Mesendoderm (in vitro differentiated cells): ENCODE data around the gene APOBEC3A.
"Not testable (repeated sequence)": the region's sequence is repeated elsewhere in the genome, so short reads cannot be mapped to it uniquely, and the experiment has no call there.

ENCODE experiments used
- DNase-seq: peaks from one replicate; pipeline ENCODE4 v3.0.0; 2013
- H2AK5ac ChIP-seq: 2 replicates; pipeline ENCODE4 v1.6.1; 2013; ENCODE audit warnings: low read length, inconsistent platforms
- H2BK120ac ChIP-seq: 2 replicates; pipeline ENCODE4 v1.6.1; 2013; ENCODE audit warnings: low read depth, mild to moderate bottlenecking, low read length, moderate library complexity, mixed read lengths
- H2BK15ac ChIP-seq: replicated peaks from 2 replicates; pipeline ENCODE4 v1.6.1; 2013; ENCODE audit warnings: low read depth, mild to moderate bottlenecking, moderate library complexity
- H2BK5ac ChIP-seq: 2 replicates; pipeline ENCODE4 v1.6.1; 2013; ENCODE audit warnings: low read length, inconsistent platforms
- H3K18ac ChIP-seq: 2 replicates; pipeline ENCODE4 v1.6.1; 2013; ENCODE audit warnings: mild to moderate bottlenecking, low read length, mixed read lengths
- H3K23ac ChIP-seq: one replicate; pipeline ENCODE4 v1.6.1; 2013; ENCODE audit warnings: low read length
- H3K27ac ChIP-seq: 2 replicates; pipeline ENCODE4 v1.5.1; 2013; ENCODE audit warnings: low read depth, mild to moderate bottlenecking, inconsistent platforms, low read length, moderate library complexity
- H3K27me3 ChIP-seq: 2 replicates; pipeline ENCODE4 v1.6.1; 2013; ENCODE audit warnings: low read length, control low read depth, mild to moderate bottlenecking, inconsistent platforms; ENCODE audit not compliant: insufficient read depth, poor library complexity
- H3K36me3 ChIP-seq: 2 replicates; pipeline ENCODE4 v1.6.1; 2013; ENCODE audit warnings: low read length, inconsistent platforms; ENCODE audit not compliant: control insufficient read depth, insufficient read depth
- H3K4ac ChIP-seq: one replicate; pipeline ENCODE4 v1.6.1; 2013; ENCODE audit warnings: low read depth, mild to moderate bottlenecking, low read length, moderate library complexity
- H3K4me1 ChIP-seq: 2 replicates; pipeline ENCODE4 v1.6.1; 2013; ENCODE audit warnings: low read depth, low read length, inconsistent platforms; ENCODE audit not compliant: control insufficient read depth
- H3K4me2 ChIP-seq: 2 replicates; pipeline ENCODE4 v1.6.1; 2013; ENCODE audit warnings: low read length
- H3K4me3 ChIP-seq: 2 replicates; pipeline ENCODE4 v1.5.1; 2013; ENCODE audit warnings: mild to moderate bottlenecking, low read length
- H3K56ac ChIP-seq: one replicate; pipeline ENCODE4 v1.6.1; 2013; ENCODE audit warnings: low read length
- H3K79me1 ChIP-seq: 2 replicates; pipeline ENCODE4 v1.6.1; 2013; ENCODE audit warnings: low read length, inconsistent platforms
- H3K79me2 ChIP-seq: 2 replicates; pipeline ENCODE4 v1.6.1; 2013; ENCODE audit warnings: mild to moderate bottlenecking, low read length; ENCODE audit not compliant: control insufficient read depth, insufficient read depth
- H3K9ac ChIP-seq: 2 replicates; pipeline ENCODE4 v1.6.1; 2013; ENCODE audit warnings: low read length, inconsistent platforms
- H4K5ac ChIP-seq: one replicate; pipeline ENCODE4 v1.6.1; 2013; ENCODE audit warnings: low read length
- H4K8ac ChIP-seq: one replicate; pipeline ENCODE4 v1.6.1; 2013; ENCODE audit warnings: low read depth, mild to moderate bottlenecking, control low read depth, low read length, moderate library complexity
- WGBS: extraction: QIAGEN DNeasy Blood & Tissue Kit; methylation state at CpG from one replicate; pipeline ENCODE4 v1.1.7; 2013; ENCODE audit warnings: low lambda C conversion rate, missing lambda C conversion rate; ENCODE audit not compliant: insufficient coverage; ENCODE audit errors: extremely low coverage; 5-methylcytosine and 5-hydroxymethylcytosine counted together

APOBEC3A gene

GRCh38 chr22:39003165-39003638 lies 45.8 kb downstream of the APOBEC3A start:
- no peaks in the 10 kb centered on the region for H3K36me3 ChIP-seq
- H3K79me2 ChIP-seq = no peaks in the 10 kb centered on the region
- H2BK5ac ChIP-seq = peak overlapping the region; percentile 52
- H3K4ac ChIP-seq = peak overlapping the region; percentile 1
- no peaks in the 10 kb centered on the region for H3K79me1 ChIP-seq
- no peak overlapping the region for H3K4me2 ChIP-seq
- no CpG with 5 or more reads among the region's 7 CpGs for WGBS
- no peak overlapping the region for H2BK15ac ChIP-seq
- H4K8ac ChIP-seq = no peak overlapping the region
- H3K9ac ChIP-seq = peak overlapping the region; percentile 4
- no peaks in the 10 kb centered on the region for H3K4me1 ChIP-seq
- no peak overlapping the region for H3K23ac ChIP-seq
- no peak overlapping the region for H3K4me3 ChIP-seq
- H3K56ac ChIP-seq = peak overlapping the region; percentile 43
- H2BK120ac ChIP-seq = no peak overlapping the region
- no peak overlapping the region for H3K27ac ChIP-seq
- H4K5ac ChIP-seq = no peak overlapping the region
- no peak overlapping the region for H2AK5ac ChIP-seq
- DNase-seq = peak; percentile 93
- H3K27me3 ChIP-seq = no peaks in the 10 kb centered on the region
- peak overlapping the region; percentile 19 for H3K18ac ChIP-seq

- no peak for DNase-seq
- no peak overlapping the region for H3K23ac ChIP-seq
- no peaks in the 10 kb centered on the region for H3K79me2 ChIP-seq
- H3K79me1 ChIP-seq = no peaks in the 10 kb centered on the region
- WGBS = no CpG with 5 or more reads among the region's 5 CpGs
- H2AK5ac ChIP-seq = no peak overlapping the region
- H3K4me2 ChIP-seq = no peak overlapping the region
- no peak overlapping the region for H3K4me3 ChIP-seq
- H3K9ac ChIP-seq = no peak overlapping the region
- no peak overlapping the region for H4K8ac ChIP-seq
- H3K27me3 ChIP-seq = no peaks in the 10 kb centered on the region
- H3K4ac ChIP-seq = no peak overlapping the region
- H3K36me3 ChIP-seq = no peaks in the 10 kb centered on the region
- H2BK120ac ChIP-seq = no peak overlapping the region
- no peak overlapping the region for H3K18ac ChIP-seq
- no peak overlapping the region for H2BK15ac ChIP-seq
- no peak overlapping the region for H2BK5ac ChIP-seq
- H4K5ac ChIP-seq = no peak overlapping the region
- H3K56ac ChIP-seq = no peak overlapping the region
- no peaks in the 10 kb centered on the region for H3K4me1 ChIP-seq
- H3K27ac ChIP-seq = no peak overlapping the region
Observed at GRCh38 chr22:39007177-39007576, 49.8 kb downstream of the APOBEC3A start.

- not testable (repeated sequence) for DNase-seq, H2BK15ac ChIP-seq, H3K27me3 ChIP-seq, H3K4me3 ChIP-seq, H2AK5ac ChIP-seq, H3K9ac ChIP-seq, H4K5ac ChIP-seq, H3K79me1 ChIP-seq, H3K23ac ChIP-seq, H3K79me2 ChIP-seq, H2BK120ac ChIP-seq, H3K4me2 ChIP-seq, H3K18ac ChIP-seq, H3K27ac ChIP-seq, H3K4me1 ChIP-seq, H2BK5ac ChIP-seq, H4K8ac ChIP-seq, H3K36me3 ChIP-seq, H3K4ac ChIP-seq, H3K56ac ChIP-seq
- WGBS = no CpG with 5 or more reads among the region's 8 CpGs
Observed at GRCh38 chr22:39008271-39008850, 51.0 kb downstream of the APOBEC3A start.

GRCh38 chr22:39010946-39011345 lies 53.5 kb downstream of the APOBEC3A start:
- Histone ChIP-seq H3K4me1 (no peaks in the 10 kb centered on the region), H4K8ac (no peak overlapping the region), H3K79me2 (no peaks in the 10 kb centered on the region), H3K4me2 (no peak overlapping the region), H2BK120ac (no peak overlapping the region), H3K27ac (no peak overlapping the region), H2AK5ac (no peak overlapping the region), H2BK5ac (no peak overlapping the region), H3K36me3 (no peaks in the 10 kb centered on the region), H4K5ac (no peak overlapping the region), H3K4ac (no peak overlapping the region), H3K23ac (no peak overlapping the region), H3K56ac (no peak overlapping the region), H3K79me1 (no peaks in the 10 kb centered on the region), H3K4me3 (no peak overlapping the region), H3K18ac (no peak overlapping the region), H3K27me3 (no peaks in the 10 kb centered on the region), H3K9ac (no peak overlapping the region), H2BK15ac (no peak overlapping the region)
- no peak for DNase-seq
- WGBS = no CpG with 5 or more reads among the region's 15 CpGs
